Parathyroid adenoma (tissue), 2 donors: Measurements from ENCODE around the gene RAB3D.

ENCODE experiments used
- H2AFZ ChIP-seq: fragments of 300-600 bp; sonication (generic); one replicate; pipeline ENCODE4 v1.7.0; 2017; ENCODE audit warnings: antibody characterized with exemption, mild to moderate bottlenecking
- H3K27ac ChIP-seq: fragments of 300-600 bp; sonication (generic); one replicate; pipeline ENCODE4 v1.7.0; 2017
- H3K27me3 ChIP-seq: fragments of 300-600 bp; sonication (generic); one replicate; pipeline ENCODE4 v1.7.0; 2017; ENCODE audit warnings: low read length; ENCODE audit not compliant: control insufficient read depth, insufficient read depth
- H3K36me3 ChIP-seq: fragments of 300-600 bp; sonication (generic); one replicate; pipeline ENCODE4 v1.7.0; 2017; ENCODE audit warnings: low read length; ENCODE audit not compliant: control insufficient read depth, insufficient read depth
- H3K4me1 ChIP-seq: fragments of 300-600 bp; sonication (generic); one replicate; pipeline ENCODE4 v1.7.0; 2017; ENCODE audit warnings: control low read depth
- H3K4me2 ChIP-seq: fragments of 300-600 bp; sonication (generic); one replicate; pipeline ENCODE4 v1.7.0; 2017; ENCODE audit warnings: low read length
- H3K4me3 ChIP-seq: fragments of 300-600 bp; sonication (generic); one replicate; pipeline ENCODE4 v1.7.0; 2017; ENCODE audit warnings: low read depth, low read length
- H3K79me2 ChIP-seq: fragments of 300-600 bp; sonication (generic); one replicate; pipeline ENCODE4 v1.7.0; 2017; ENCODE audit warnings: control low read depth
- H3K9ac ChIP-seq: fragments of 300-600 bp; sonication (generic); one replicate; pipeline ENCODE4 v1.7.0; 2017; ENCODE audit warnings: mild to moderate bottlenecking
- H3K9me3 ChIP-seq: fragments of 300-600 bp; sonication (generic); one replicate; pipeline ENCODE4 v1.7.0; 2017; ENCODE audit warnings: low read length; ENCODE audit not compliant: control insufficient read depth
- TF ChIP-seq, protein P1 (sequence below): fragments of 300-600 bp; sonication (generic); IDR thresholded peaks from one replicate; pipeline ENCODE4 v1.7.0; 2017; ENCODE audit warnings: antibody characterized with exemption, mild to moderate bottlenecking
- donor health status: primary hyperparathyroidism.

RAB3D gene

DNA sequence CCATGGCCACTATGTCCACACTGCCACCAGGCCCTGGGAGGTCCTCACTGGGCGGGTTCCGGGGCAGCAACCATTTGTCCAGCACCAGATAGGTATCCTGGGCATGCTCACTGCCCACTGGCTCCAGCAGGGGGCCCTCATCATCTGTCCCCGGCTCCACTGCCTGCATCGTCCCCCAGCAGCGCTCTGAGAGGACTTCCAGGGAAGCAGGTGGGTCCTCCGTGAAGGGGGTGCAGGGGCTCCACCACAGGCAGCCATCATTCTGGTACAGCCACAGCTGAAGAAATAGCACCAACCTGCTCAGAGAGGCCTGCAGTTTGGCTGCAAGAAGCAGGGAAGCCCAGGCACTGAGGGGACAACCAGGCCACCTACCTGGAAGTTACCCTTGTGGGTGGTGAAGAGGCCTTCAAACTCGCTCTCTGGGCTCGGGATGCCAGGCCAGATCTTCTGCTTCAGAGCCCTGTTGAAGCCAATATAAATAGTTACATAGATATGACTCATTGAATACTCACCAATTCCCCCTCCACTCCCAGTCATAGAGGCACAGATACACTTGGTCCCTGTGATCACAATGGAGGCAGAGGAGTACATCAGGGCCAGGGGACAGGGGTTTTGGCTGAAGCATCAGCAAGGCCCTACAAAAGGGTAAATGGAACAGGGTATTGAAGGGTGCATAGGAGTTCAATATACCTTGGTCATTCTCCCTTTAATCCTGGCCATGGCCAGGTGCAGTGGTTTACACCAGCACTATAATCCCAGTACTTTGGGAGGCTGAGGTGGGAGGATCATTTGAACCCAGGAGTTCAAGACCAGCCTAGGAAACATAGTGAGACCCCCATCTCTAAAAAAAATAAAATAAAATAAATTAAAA is 39.1 kb upstream of the RAB3D start:
- Histone ChIP-seq H3K4me2 (no peak overlapping the region), H3K79me2 (peaks cover 3% of the 10 kb centered on the region), H2AFZ (no peak overlapping the region), H3K4me1 (peaks cover 16% of the 10 kb centered on the region), H3K9me3 (no peaks in the 10 kb centered on the region), H3K36me3 (no peaks in the 10 kb centered on the region), H3K27ac (no peak overlapping the region), H3K4me3 (no peak overlapping the region), H3K9ac (no peak overlapping the region), H3K27me3 (no peaks in the 10 kb centered on the region)
- TF ChIP-seq, protein P1, sequence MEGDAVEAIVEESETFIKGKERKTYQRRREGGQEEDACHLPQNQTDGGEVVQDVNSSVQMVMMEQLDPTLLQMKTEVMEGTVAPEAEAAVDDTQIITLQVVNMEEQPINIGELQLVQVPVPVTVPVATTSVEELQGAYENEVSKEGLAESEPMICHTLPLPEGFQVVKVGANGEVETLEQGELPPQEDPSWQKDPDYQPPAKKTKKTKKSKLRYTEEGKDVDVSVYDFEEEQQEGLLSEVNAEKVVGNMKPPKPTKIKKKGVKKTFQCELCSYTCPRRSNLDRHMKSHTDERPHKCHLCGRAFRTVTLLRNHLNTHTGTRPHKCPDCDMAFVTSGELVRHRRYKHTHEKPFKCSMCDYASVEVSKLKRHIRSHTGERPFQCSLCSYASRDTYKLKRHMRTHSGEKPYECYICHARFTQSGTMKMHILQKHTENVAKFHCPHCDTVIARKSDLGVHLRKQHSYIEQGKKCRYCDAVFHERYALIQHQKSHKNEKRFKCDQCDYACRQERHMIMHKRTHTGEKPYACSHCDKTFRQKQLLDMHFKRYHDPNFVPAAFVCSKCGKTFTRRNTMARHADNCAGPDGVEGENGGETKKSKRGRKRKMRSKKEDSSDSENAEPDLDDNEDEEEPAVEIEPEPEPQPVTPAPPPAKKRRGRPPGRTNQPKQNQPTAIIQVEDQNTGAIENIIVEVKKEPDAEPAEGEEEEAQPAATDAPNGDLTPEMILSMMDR = peak; percentile 70

DNA sequence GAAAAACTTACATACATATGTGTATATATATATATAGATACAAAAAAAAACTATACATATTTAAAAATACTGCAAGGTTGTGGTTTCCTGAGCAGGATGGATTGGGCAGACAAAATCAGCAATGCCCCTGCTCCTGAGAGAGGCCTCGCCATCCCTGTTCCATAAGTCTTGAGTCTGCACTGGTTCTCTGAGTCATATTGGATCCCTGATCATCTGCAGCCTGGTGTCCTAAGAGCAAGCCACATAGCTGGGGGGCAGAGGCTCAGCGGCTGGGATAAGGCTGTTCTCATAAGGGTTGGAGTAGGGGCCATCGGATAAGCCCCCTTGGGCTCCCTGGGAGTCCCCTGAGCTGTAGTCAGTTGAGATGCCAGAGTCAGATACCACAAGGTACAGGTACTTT is 38.3 kb upstream of the RAB3D start:
- no peaks in the 10 kb centered on the region for H3K27me3 ChIP-seq
- peaks cover 18% of the 10 kb centered on the region for H3K4me1 ChIP-seq
- TF ChIP-seq, protein P1 = no peak

DNA sequence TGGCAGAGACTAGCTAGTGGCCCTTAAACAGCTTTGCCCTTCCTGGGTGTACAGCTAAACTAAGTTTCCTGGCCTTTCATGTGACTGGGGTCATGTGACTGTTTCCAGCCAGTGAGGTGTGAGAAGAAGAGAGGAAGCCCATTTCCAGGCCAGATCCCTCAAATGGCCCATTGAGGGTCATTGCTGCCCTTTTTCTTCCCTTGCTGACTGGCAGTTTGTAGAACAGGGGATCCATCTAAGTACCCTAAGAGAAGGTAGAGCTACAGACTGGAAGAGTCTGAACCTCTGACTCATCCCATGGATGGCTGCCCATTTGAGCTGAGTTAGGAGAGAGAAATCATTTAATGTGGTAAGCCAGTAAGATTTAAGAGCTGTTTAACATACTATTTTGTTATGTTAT is 37.8 kb upstream of the RAB3D start:
- TF ChIP-seq, protein P1 = no peak
- Histone ChIP-seq H3K9me3 (no peaks in the 10 kb centered on the region), H3K4me2 (no peak overlapping the region), H3K9ac (no peak overlapping the region), H2AFZ (no peak overlapping the region), H3K79me2 (peaks cover 3% of the 10 kb centered on the region), H3K4me3 (no peak overlapping the region), H3K36me3 (no peaks in the 10 kb centered on the region), H3K27ac (no peak overlapping the region), H3K4me1 (peaks cover 18% of the 10 kb centered on the region), H3K27me3 (no peaks in the 10 kb centered on the region)

More for the DNA sequence above, 38.3 kb upstream of the RAB3D start:
- Histone ChIP-seq H3K4me2 (no peak overlapping the region), H3K27ac (no peak overlapping the region), H3K9ac (no peak overlapping the region), H3K4me3 (no peak overlapping the region), H3K79me2 (peaks cover 3% of the 10 kb centered on the region), H3K36me3 (no peaks in the 10 kb centered on the region), H3K9me3 (no peaks in the 10 kb centered on the region), H2AFZ (no peak overlapping the region)

DNA sequence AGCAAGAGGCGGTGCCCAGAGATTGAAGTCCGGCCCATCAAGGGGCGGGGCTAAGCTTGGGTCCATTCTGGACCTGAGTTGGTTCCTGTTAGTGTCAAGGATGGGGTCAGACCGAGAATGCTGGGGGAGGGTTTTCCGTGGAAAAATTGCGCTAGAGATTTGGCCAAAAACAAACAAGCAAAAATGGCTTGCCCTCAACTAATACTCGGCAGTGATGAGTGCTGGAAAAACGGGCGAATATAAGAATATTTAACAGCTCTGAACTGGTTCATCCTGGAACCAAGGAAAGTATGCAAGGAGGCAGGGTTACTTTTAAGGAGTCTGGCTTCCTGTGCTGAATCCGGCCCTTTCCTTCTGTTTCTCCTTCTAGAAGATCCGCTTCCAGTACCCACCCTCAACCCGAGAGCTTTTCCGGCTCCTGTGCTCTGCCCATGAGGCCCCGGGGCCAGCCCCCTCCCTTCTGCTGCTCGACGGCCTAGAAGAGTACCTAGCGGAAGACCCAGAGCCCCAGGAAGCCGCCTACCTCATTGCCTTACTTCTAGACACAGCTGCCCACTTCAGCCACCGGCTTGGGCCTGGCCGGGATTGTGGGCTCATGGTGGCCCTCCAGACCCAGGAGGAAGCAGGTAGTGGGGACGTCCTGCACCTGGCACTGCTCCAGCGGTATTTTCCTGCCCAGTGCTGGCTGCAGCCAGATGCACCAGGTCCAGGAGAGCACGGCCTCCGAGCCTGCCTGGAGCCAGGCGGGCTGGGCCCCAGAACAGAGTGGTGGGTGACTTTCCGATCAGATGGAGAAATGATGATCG is 35.9 kb upstream of the RAB3D start:
- Histone ChIP-seq H3K9me3 (no peaks in the 10 kb centered on the region), H2AFZ (peak overlapping the region; percentile 96), H3K9ac (no peak overlapping the region), H3K79me2 (peaks cover 3% of the 10 kb centered on the region), H3K27me3 (no peaks in the 10 kb centered on the region), H3K4me3 (peak overlapping the region; percentile 80), H3K36me3 (no peaks in the 10 kb centered on the region), H3K4me1 (peaks cover 17% of the 10 kb centered on the region), H3K4me2 (peak overlapping the region; percentile 97), H3K27ac (peak overlapping the region; percentile 98)
- TF ChIP-seq, protein P1 = no peak
